Stimulated activated CD8-positive, alpha-beta memory T cell treated with anti-CD3 and anti-CD28 coated beads, Interleukin-4, amount 100 ng/mL, for 4 hours (primary cell): ENCODE results near the gene ZNF716.
"Not testable (repeated sequence)": the region's sequence is repeated elsewhere in the genome, so short reads cannot be mapped to it uniquely, and the experiment has no call there.

Source experiments
- DNase-seq, 2 donors: peaks; one replicate each; pipeline ENCODE4 v3.0.0-alpha.2; 2020; ENCODE audit warnings: low read depth in 2 of 2, low spot score in 1 of 2

ZNF716 gene

DNA sequence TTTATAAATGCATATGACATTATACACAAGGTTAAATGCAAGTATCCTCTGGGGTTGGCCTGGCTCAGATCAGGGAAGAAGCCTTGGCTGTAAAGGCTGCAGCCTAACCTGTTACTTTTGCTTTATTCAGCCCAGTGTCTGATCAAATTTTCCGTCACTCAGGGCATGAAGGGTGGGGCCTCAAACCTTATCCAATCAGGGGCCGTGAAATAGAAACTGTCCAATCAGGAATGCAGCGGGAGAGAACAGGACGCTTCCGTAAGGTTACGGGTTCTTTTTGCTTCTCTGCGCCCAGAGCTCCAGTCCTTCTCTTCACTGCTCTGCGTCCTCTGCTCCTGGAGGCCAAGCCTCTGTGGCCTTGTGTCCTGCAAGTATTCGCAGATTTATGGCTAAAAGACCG lies at the start of gene ZNF716:
Gene ZNF716, plus strand, starts transcription at position 274 of the 400 bp plus-strand sequence. Its CDS starts 112 bp downstream, at position 386.
- DNase-seq = no peak

GRCh38 chr7:57400531-57401155 lies 49.3 kb upstream of the ZNF716 start:
- DNase-seq = no peak

GRCh38 chr7:57403051-57403450 lies 46.9 kb upstream of the ZNF716 start:
- not testable (repeated sequence) for DNase-seq

- DNase-seq = no peak
Observed at GRCh38 chr7:57403601-57404342, 46.2 kb upstream of the ZNF716 start.

GRCh38 chr7:57404343-57404966 lies 45.5 kb upstream of the ZNF716 start:
- no peak for DNase-seq

DNA sequence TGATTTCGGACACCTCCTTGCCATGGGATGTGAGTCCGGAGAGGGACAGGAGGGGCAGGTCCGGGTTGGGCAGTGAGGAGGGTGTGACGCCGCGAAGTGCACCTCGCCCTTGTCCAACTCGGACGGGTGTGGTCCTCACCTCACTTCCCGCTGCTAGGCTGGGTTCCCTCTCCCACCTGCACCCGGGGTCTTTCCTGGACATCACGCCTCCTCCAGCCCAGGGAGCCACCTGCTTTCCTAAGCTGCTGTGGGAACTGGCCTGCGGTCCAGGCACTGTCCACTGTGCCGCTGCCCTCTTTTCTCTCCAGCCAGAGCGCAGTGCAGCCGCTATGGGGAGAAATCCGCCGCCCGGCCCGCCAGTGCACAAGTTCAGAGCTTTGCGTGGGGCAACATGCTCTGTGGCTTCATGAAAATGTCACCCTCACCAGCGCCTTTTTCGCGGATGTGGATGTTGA lies 45.0 kb upstream of the ZNF716 start:
- no peak for DNase-seq

DNA sequence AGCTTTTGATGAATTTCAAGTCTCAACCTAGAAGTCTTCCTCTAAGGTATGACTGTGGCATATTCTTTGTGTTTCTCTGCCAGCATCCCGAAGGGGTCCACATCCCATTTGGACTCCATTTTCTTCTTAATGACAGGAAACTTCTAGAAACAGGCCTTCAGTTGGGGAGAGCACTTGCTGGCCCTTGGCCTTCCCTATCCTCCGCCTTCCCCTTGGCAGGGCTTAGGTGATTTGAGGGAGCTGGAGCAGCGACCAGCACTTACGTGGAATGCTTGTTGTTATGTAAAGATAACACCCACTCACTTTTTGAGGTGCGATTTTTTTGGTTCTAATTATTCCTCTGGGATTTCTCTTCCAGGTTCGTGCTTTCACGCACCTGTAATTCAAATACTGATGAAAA lies 42.9 kb upstream of the ZNF716 start:
- no peak for DNase-seq

GRCh38 chr7:57412168-57412567 lies 37.8 kb upstream of the ZNF716 start:
- no peak for DNase-seq

DNA sequence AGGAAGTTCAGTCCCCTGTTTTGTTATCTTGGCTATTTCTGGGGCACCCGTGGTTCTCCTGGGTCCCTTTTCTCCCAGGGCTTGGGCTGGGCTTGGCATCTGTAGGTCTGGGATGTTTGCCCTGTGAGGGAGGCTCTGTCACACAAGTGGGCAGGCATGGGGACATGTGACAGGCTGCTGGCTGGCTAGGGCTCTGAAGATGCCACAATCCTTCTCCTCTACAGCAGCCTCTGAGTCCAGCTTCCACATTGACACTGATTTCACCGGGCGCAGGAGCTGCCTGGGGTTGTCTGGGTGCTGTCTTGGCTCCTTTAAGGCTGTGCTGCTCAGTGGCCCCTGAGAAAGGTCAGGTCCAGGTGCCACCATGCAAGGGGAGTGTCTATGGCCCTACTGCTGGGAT lies 37.4 kb upstream of the ZNF716 start:
- DNase-seq = no peak

GRCh38 chr7:57413529-57414398 lies 36.2 kb upstream of the ZNF716 start:
- DNase-seq = no peak

DNA sequence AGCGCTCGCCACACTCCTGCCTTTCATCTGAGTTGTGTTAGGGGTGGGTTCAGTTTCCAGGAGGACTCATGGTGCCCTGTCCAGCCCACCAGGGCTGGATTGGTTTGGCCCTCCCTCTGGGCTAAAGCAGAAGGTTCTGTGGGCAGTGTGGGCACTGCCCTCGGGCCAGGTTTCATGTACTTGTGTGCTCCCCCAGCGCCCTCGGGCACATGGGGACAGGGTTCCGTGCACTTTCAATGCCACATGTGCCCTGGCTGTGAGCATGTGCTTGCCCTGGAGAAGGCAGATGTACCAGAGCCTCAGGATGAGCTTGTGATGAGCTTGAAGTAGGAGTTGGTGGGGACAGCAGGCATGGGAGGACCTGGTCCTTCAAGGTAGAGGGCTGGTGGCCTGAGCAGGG lies 35.6 kb upstream of the ZNF716 start:
- no peak for DNase-seq

DNA sequence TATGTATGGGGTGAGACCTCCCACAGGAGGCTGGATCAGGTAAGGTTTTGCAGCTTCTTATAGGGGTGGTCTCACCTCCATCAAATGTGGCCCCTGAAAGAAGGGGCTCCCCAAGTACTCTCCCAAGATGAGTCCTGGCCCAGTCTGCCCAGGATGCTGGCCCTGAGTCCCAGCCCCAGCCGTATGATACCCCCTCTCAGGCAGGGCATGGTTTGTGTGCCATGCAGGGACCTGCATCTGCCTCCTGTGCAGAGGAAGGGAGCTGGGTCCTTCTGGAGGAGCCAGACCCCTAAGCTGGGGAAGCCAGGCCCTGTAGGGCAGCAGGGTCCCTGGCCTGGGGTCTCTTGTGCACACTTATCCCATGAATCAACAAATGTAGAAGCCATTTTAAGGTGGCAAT lies 35.1 kb upstream of the ZNF716 start:
- DNase-seq = no peak

- DNase-seq = no peak
Observed at GRCh38 chr7:57415326-57415725, 34.7 kb upstream of the ZNF716 start.

- DNase-seq = no peak
Observed at GRCh38 chr7:57415730-57416129, 34.2 kb upstream of the ZNF716 start.

DNA sequence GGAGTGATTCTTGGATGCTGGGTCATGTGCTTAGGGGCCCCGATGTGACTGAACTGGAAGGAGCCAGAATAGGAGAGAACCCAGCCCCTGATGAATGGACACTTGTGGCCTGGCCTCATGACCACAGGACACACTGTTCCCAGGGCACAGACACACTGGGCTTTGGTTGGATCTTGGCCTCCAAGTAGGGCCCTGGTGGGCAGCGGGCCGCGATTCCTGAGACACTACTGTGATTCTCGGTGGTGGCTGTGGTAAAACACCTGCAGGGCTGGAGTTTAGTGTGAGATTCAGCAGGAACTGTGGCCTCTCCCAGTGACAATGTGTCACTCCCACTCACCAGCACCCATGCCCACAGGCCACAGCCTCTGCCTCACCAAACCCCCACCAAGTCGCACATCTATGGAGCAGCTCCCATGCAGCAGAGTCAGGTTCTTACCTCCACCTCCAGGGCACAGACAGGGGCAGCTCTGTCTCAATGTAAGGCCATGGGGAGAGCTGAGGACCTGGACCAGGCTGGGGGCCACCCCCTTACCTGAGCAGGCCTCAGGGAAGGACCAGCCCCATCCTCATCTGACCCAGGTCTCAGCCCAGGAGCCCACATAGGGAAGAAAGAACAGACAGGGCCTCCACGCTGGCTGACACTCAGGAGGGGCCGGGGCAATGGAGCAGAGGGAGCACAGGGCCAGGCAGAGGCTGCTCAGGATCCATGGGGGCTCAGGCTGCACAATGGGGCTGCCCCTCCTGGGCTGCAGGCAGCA lies 33.2 kb upstream of the ZNF716 start:
- DNase-seq = no peak

GRCh38 chr7:57417736-57418135 lies 32.2 kb upstream of the ZNF716 start:
- DNase-seq = no peak

DNA sequence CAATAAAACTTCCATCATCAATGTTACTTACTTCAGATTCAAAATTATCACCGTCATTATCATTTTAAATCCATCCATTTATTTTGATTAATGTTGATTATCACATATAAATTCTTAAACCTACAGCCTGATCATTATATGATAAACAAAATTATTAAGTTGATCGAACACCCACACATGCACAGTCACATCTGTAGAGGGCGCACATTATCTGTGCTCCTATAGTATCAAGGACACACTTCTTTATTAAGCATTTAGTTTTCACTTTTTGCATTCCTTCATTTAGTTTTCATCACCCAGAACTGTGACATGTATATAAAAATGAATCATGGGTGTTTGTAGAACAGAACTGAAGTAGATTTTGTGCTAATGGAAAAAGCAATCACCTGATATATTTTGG lies 26.2 kb upstream of the ZNF716 start:
- DNase-seq = no peak

- no peak for DNase-seq
Observed at GRCh38 chr7:57424515-57425238, 25.3 kb upstream of the ZNF716 start.

- no peak for DNase-seq
Observed at GRCh38 chr7:57425239-57425944, 24.6 kb upstream of the ZNF716 start.
